GM12891 (cell line): ENCODE data around the gene SCAF1.

Experiments used
- PAX5 ChIP-seq: IDR thresholded peaks from 2 replicates; pipeline ENCODE4 v1.6.1; 2011; ENCODE audit warnings: low read length, moderate library complexity, mild to moderate bottlenecking; ENCODE audit not compliant: insufficient read depth, severe bottlenecking
- POLR2A ChIP-seq: IDR thresholded peaks from 2 replicates; pipeline ENCODE4 v1.6.1; 2011; ENCODE audit warnings: low read depth, low read length, control low read depth
- POLR2AphosphoS5 ChIP-seq: IDR thresholded peaks from 2 replicates; pipeline ENCODE4 v1.6.1; 2011; ENCODE audit warnings: low read depth, low read length, control low read depth
- POU2F2 ChIP-seq: IDR thresholded peaks from 2 replicates; pipeline ENCODE4 v1.6.1; 2011; ENCODE audit warnings: low read depth, mild to moderate bottlenecking, control low read depth, low read length, moderate library complexity
- SPI1 ChIP-seq: IDR thresholded peaks from 2 replicates; pipeline ENCODE4 v1.6.1; 2011; ENCODE audit warnings: low read depth, low read length, control low read depth
- TAF1 ChIP-seq: IDR thresholded peaks from 2 replicates; pipeline ENCODE4 v1.6.1; 2011; ENCODE audit warnings: low read depth, low read length, control low read depth

DNA sequence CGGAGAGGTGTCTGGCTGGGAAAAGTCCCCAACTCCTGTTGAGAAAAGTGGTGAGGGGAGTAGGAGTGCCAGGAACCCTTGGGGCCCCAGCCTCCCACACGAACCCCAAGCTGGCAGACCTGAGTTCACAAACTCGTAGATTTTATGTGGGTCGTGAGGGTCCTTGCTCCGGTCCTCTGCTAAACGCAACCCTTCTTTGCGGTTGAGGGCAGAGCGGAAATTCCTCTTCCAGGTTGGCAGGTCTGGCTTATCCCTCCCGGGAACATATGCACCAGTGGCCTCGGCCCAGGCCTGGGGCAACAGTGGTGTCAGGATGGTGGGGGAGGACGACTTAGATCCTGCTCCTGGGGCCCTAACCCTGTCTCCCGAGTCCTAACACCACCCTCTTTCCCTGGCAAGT lies 21.2 kb downstream of the SCAF1 start:
- TF ChIP-seq POLR2AphosphoS5 (no peak), POLR2A (no peak), TAF1 (no peak), POU2F2 (no peak), PAX5 (no peak), SPI1 (no peak)
